Neuronal stem cell (in vitro differentiated cells): ENCODE data around the gene C4orf50.

Source experiments
- DNase-seq: peaks from one replicate; pipeline ENCODE4 v3.0.0-alpha.2; 2013; ENCODE audit warnings: low spot score
- H2AFZ ChIP-seq: one replicate; pipeline ENCODE4 v1.6.1; 2013; ENCODE audit warnings: mild to moderate bottlenecking, low read length, inconsistent platforms
- H2AK5ac ChIP-seq: 2 replicates; pipeline ENCODE4 v1.6.1; 2013; ENCODE audit warnings: low read depth, mild to moderate bottlenecking, inconsistent platforms, low read length, moderate library complexity, mixed read lengths
- H2BK120ac ChIP-seq: 2 replicates; pipeline ENCODE4 v1.6.1; 2013; ENCODE audit warnings: low read depth, mild to moderate bottlenecking, inconsistent platforms, low read length, moderate library complexity, mixed read lengths
- H2BK12ac ChIP-seq: one replicate; pipeline ENCODE4 v1.6.1; 2013; ENCODE audit warnings: low read length, inconsistent platforms
- H2BK15ac ChIP-seq: 2 replicates; pipeline ENCODE4 v1.6.1; 2013; ENCODE audit warnings: mild to moderate bottlenecking, low read length, inconsistent platforms, mixed read lengths
- H2BK5ac ChIP-seq: one replicate; pipeline ENCODE4 v1.6.1; 2013; ENCODE audit warnings: inconsistent platforms, mild to moderate bottlenecking, low read length, moderate library complexity
- H3K14ac ChIP-seq: one replicate; pipeline ENCODE4 v1.6.1; 2013; ENCODE audit warnings: low read length, inconsistent platforms
- H3K18ac ChIP-seq: 2 replicates; pipeline ENCODE4 v1.6.1; 2013; ENCODE audit warnings: low read length, inconsistent platforms
- H3K23ac ChIP-seq: 2 replicates; pipeline ENCODE4 v1.6.1; 2013; ENCODE audit warnings: low read depth, mild to moderate bottlenecking, mixed read lengths, low read length, inconsistent platforms; ENCODE audit not compliant: poor library complexity
- H3K27ac ChIP-seq: replicated peaks from 3 replicates; pipeline ENCODE4 v1.5.1; 2013; ENCODE audit warnings: low read length, inconsistent platforms
- H3K27me3 ChIP-seq, 3 experiments: 2 replicates each; pipeline ENCODE4 v1.6.1; 2013; ENCODE audit warnings: low read length in 3 of 3, mild to moderate bottlenecking in 2 of 3, inconsistent platforms in 1 of 3, low read depth in 1 of 3, mixed read lengths in 1 of 3, moderate library complexity in 1 of 3; ENCODE audit not compliant: control insufficient read depth in 3 of 3, insufficient read depth in 3 of 3
- H3K36me3 ChIP-seq, 2 donors: replicated peaks in 1 of 2; 2 replicates each; pipeline ENCODE4 v1.6.1; 2013; ENCODE audit warnings: low read length in 2 of 2; ENCODE audit not compliant: control insufficient read depth in 2 of 2, insufficient read depth in 2 of 2
- H3K4ac ChIP-seq: 2 replicates; pipeline ENCODE4 v1.6.1; 2013; ENCODE audit warnings: inconsistent platforms, mild to moderate bottlenecking, low read length, moderate library complexity
- H3K4me1 ChIP-seq, 2 donors: 1 replicate in 1 of 2; 2 replicates in 1 of 2; pipeline ENCODE4 v1.6.1; 2013; ENCODE audit warnings: low read length in 2 of 2, low read depth in 1 of 2; ENCODE audit not compliant: control insufficient read depth in 2 of 2, insufficient read depth in 1 of 2
- H3K4me2 ChIP-seq: one replicate; pipeline ENCODE4 v1.6.1; 2013; ENCODE audit warnings: mild to moderate bottlenecking, low read length, inconsistent platforms; ENCODE audit not compliant: insufficient read depth, poor library complexity, severe bottlenecking
- H3K4me3 ChIP-seq, 2 donors: 2 replicates each; pipeline ENCODE4 v1.5.1; 2013; ENCODE audit warnings: low read length in 2 of 2, mild to moderate bottlenecking in 2 of 2, inconsistent platforms in 1 of 2, moderate library complexity in 1 of 2
- H3K79me1 ChIP-seq: one replicate; pipeline ENCODE4 v1.6.1; 2013; ENCODE audit warnings: low read depth, mild to moderate bottlenecking, inconsistent platforms, low read length, moderate library complexity
- H3K9ac ChIP-seq: one replicate; pipeline ENCODE4 v1.6.1; 2013; ENCODE audit warnings: mild to moderate bottlenecking, low read depth, low read length, inconsistent platforms; ENCODE audit not compliant: poor library complexity
- H3K9me3 ChIP-seq, 2 donors: replicated peaks in 1 of 2; 2 replicates each; pipeline versions ENCODE3 to v1.6.1; 2013; ENCODE audit warnings: low read length in 2 of 2, mild to moderate bottlenecking in 2 of 2, inconsistent platforms in 1 of 2, low read depth in 1 of 2, mixed read lengths in 1 of 2, moderate library complexity in 1 of 2; ENCODE audit not compliant: control insufficient read depth in 2 of 2, insufficient read depth in 1 of 2
- H4K8ac ChIP-seq: one replicate; pipeline ENCODE4 v1.6.1; 2013; ENCODE audit warnings: low read depth, mild to moderate bottlenecking, inconsistent platforms, low read length, moderate library complexity
- H4K91ac ChIP-seq: one replicate; pipeline ENCODE4 v1.6.1; 2013; ENCODE audit warnings: low read length, low read depth, mild to moderate bottlenecking, inconsistent platforms; ENCODE audit not compliant: poor library complexity
- WGBS, 2 donors: extraction: QIAGEN DNeasy Blood & Tissue Kit; methylation state at CpG; one replicate each; pipeline ENCODE4 v1.1.7; 2013; ENCODE audit warnings: missing lambda C conversion rate in 2 of 2, mixed read lengths in 1 of 2; ENCODE audit not compliant: insufficient read length in 2 of 2, insufficient replicate concordance in 1 of 2; ENCODE audit errors: extremely low coverage in 2 of 2; 5-methylcytosine and 5-hydroxymethylcytosine counted together

C4orf50 gene

DNA sequence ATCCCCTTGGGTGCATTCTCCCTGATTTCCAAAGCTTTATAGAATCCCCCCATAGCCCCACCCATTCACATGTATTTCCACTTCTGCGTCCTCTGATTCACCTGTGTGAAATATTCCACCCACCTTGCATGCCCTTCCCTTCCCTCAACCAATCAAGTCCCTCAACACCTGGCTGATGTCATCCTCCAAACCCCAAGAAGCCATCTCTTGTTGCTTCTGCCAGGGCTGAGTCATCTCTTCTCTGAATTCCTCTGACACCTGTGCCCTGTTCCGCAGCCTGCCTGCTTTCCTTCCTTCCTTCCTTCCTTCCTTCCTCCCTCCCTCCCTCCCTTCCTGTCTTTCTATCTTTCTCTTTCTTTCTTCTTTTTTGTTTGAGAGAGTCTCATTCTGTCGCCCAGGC is 135.3 kb downstream of the C4orf50 start:
- H2BK120ac ChIP-seq = no peak overlapping the region
- H3K9ac ChIP-seq = no peak overlapping the region
- H3K4me2 ChIP-seq = no peak overlapping the region
- no peak overlapping the region for H3K18ac ChIP-seq
- H2AK5ac ChIP-seq = no peak overlapping the region
- no peak overlapping the region for H2BK12ac ChIP-seq
- no peak for DNase-seq
- no CpG with 5 or more reads among the region's 3 CpGs for WGBS, 2 donors
- H3K4me3 ChIP-seq = no peak overlapping the region
- peaks cover 22% of the 10 kb centered on the region for H3K79me1 ChIP-seq
- H3K27me3 ChIP-seq = no peaks in the 10 kb centered on the region
- no peak overlapping the region for H3K14ac ChIP-seq
- no peak overlapping the region for H4K91ac ChIP-seq
- no peak overlapping the region for H3K27ac ChIP-seq
- peaks cover 3 to 8% of the 10 kb centered on the region in 2 donors for H3K4me1 ChIP-seq
- no peak overlapping the region for H4K8ac ChIP-seq
- H2BK15ac ChIP-seq = no peak overlapping the region
- H3K9me3 ChIP-seq = no peaks in the 10 kb centered on the region
- no peak overlapping the region for H3K4ac ChIP-seq
- no peak overlapping the region for H2AFZ ChIP-seq
- H3K23ac ChIP-seq = no peak overlapping the region
- peaks cover 0 to 24% of the 10 kb centered on the region in 2 donors for H3K36me3 ChIP-seq
- no peak overlapping the region for H2BK5ac ChIP-seq

GRCh38 chr4:5881340-5881739 is 136.9 kb downstream of the C4orf50 start:
- Histone ChIP-seq H2BK120ac (no peak overlapping the region), H3K23ac (no peak overlapping the region), H3K9me3 (no peaks in the 10 kb centered on the region), H2AK5ac (no peak overlapping the region), H3K27ac (no peak overlapping the region), H3K4me2 (no peak overlapping the region), H2BK5ac (no peak overlapping the region), H2BK12ac (no peak overlapping the region), H3K4me3 (no peak overlapping the region), H3K79me1 (peaks cover 13% of the 10 kb centered on the region), H2BK15ac (no peak overlapping the region), H3K27me3 (no peaks in the 10 kb centered on the region), H3K4me1 (peaks cover under 1 to 6% of the 10 kb centered on the region in 2 donors), H3K36me3 (peaks cover 0 to 16% of the 10 kb centered on the region in 2 donors), H3K14ac (no peak overlapping the region), H4K91ac (no peak overlapping the region), H3K4ac (no peak overlapping the region), H3K9ac (no peak overlapping the region), H3K18ac (no peak overlapping the region), H4K8ac (no peak overlapping the region), H2AFZ (no peak overlapping the region)
- no CpG with 5 or more reads among the region's 4 CpGs for WGBS, 2 donors
- no peak for DNase-seq

- WGBS, 2 donors = no CpG with 5 or more reads among the region's 6 CpGs
- peaks cover 17% of the 10 kb centered on the region for H3K79me1 ChIP-seq
These were observed 139.9 kb downstream of the C4orf50 start for GRCh38 chr4:5878359-5878758.

DNA sequence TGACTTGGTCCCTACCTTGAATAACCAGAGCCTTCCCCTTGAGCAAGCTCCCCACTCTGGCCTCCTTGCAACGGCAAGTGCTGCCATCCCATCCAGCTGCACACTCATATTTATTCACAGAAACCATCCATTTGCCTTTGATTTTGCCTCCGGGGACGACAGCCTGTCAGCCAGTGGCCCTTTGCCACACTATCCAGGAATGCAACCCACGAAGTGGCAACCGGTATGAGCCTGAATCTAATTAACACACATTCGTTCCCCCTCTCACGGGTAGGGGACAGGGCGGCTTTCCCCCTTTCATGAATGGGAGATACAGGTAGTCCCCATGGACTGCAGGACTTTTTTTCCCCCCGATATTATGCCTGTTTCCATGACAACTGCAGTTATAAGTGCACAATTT is 140.8 kb downstream of the C4orf50 start:
- Histone ChIP-seq H3K18ac (no peak overlapping the region), H3K4me2 (no peak overlapping the region), H2BK12ac (no peak overlapping the region), H4K91ac (no peak overlapping the region), H2BK15ac (no peak overlapping the region), H2BK120ac (no peak overlapping the region), H3K9me3 (peaks cover 2 to 13% of the 10 kb centered on the region in 2 donors), H4K8ac (no peak overlapping the region), H2AK5ac (no peak overlapping the region), H3K4me1 (peaks cover 7 to 15% of the 10 kb centered on the region in 2 donors), H3K9ac (no peak overlapping the region), H3K4ac (no peak overlapping the region), H3K79me1 (peaks cover 17% of the 10 kb centered on the region), H3K36me3 (peaks cover 3 to 16% of the 10 kb centered on the region in 2 donors), H3K4me3 (no peak overlapping the region), H3K27me3 (no peaks in the 10 kb centered on the region), H3K14ac (no peak overlapping the region), H3K27ac (no peak overlapping the region), H3K23ac (no peak overlapping the region), H2BK5ac (no peak overlapping the region), H2AFZ (no peak overlapping the region)
- WGBS, 2 donors = no CpG with 5 or more reads among the region's 9 CpGs
- DNase-seq = no peak

More at GRCh38 chr4:5878359-5878758, 139.9 kb downstream of the C4orf50 start:
- H4K8ac ChIP-seq = no peak overlapping the region
- DNase-seq = no peak
- no peak overlapping the region for H3K14ac ChIP-seq
- peaks cover 0 to 6% of the 10 kb centered on the region in 2 donors for H3K9me3 ChIP-seq
- H2BK120ac ChIP-seq = no peak overlapping the region
- no peak overlapping the region for H2BK15ac ChIP-seq
- H2BK12ac ChIP-seq = no peak overlapping the region
- H3K4me1 ChIP-seq = peaks cover 7 to 15% of the 10 kb centered on the region in 2 donors
- H3K18ac ChIP-seq = no peak overlapping the region
- no peak overlapping the region for H3K27ac ChIP-seq
- no peak overlapping the region for H2BK5ac ChIP-seq
- no peak overlapping the region for H3K9ac ChIP-seq
- no peak overlapping the region for H3K4ac ChIP-seq
- H3K4me3 ChIP-seq = no peak overlapping the region
- no peak overlapping the region for H4K91ac ChIP-seq
- H3K23ac ChIP-seq = no peak overlapping the region
- no peak overlapping the region for H2AK5ac ChIP-seq
- H3K27me3 ChIP-seq = no peaks in the 10 kb centered on the region
- H3K4me2 ChIP-seq = no peak overlapping the region
- peaks cover 0 to 8% of the 10 kb centered on the region in 2 donors for H3K36me3 ChIP-seq
- no peak overlapping the region for H2AFZ ChIP-seq
